Activated naive CD4-positive, alpha-beta T cell treated with Interleukin-2 at 50 U/mL for 16 hours (primary cell): Measurements from ENCODE around the gene GREB1.

ENCODE experiments used
- DNase-seq: peaks from one replicate; pipeline ENCODE4 v3.0.0-alpha.2; 2020

The GREB1 gene

DNA sequence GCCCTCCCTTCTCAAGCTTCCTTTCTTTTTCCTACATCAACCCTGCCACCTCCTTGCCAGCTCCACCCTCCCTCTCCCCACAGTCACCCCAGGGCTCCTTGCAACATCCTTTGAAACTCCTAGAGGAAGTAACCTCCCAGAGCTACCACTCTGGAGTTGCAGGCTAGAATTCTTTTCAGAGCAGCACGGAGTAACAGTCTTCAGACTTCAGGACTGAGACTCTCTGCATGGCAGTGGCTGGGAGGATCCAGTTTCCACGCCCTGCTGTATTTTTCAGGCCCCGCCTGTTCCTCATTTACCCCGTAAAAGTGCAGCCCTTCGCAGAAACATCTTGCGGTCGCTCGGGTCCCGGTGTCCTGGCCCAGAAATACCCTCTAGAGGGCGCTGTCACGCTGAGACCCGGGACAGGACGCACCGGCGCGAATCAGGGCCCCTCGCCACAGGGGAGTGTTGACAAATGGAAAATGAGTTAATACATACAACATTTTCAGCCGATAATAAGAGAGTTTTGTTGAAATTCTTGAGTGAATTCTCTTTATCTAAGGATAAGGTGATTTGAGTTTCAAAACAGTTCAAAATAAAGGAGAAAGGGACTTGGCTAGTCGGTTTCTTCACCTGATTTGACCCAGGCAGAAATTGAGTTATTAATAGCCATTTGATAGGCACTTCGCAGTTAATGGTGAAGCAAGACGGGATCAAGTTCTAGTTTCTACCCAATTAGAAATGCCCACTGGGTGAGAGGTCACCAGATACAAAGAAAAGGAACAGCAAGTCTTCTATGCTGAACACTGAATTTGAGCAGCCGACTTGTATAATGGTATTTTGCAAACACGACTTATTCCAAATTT is 154.6 kb downstream of the GREB1 start:
- peak; percentile 84 for DNase-seq

DNA sequence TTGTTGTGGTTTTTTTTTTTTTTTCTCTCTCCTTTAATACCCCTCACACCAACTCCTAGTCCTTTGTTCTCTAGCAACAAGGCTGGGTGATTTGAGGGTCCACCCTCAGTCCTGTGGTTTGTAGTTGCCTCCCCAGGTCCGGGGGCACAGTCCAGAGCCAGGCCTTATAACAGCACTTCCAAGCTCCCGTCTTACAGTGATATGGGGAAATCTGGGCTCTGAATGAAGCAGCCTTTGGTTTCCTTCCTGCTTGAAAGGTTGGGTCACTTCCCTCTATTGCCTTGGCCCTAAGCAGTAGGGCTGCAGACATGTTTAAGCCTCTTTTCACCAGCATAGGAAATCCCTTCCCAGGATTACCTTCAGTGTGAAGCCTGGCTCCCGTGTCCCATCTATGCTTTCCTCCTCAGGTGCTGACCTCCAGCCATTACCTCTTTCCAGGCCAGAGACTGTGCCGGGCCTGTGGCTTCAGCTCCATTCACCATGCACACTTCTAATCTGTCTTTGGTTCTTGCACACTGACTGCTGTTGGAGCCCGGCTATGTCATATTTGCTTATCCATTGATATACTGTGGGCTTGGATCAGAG is 157.3 kb downstream of the GREB1 start:
- DNase-seq = no peak
